Measurements from ENCODE around the gene SLC4A2.

- TF ChIP-seq POLR2A (IDR thresholded peaks at IDR 0.05) (no peak), CTCF (IDR thresholded peaks at IDR 0.05) (no peak)
Observed at GRCh38 chr7:151113344-151114150, 54.2 kb downstream of the SLC4A2 start.
